Stimulated activated naive CD8-positive, alpha-beta T cell treated with anti-CD3 and anti-CD28 coated beads, Interleukin-15, Interleukin-2, amounts not matched to agents 100 U/mL and 50 U/mL, for 24 hours (primary cell): ENCODE measurements around the gene SMPDL3A.
A peak's percentile ranks its signal among the peaks of the same experiment; 100 is the strongest.

ENCODE experiments used
- ATAC-seq: fragments of 150-1000 bp; cut with Tn5 transposase; one replicate; pipeline ENCODE4 v1.10.0; 2021
- DNase-seq: peaks from one replicate; pipeline ENCODE4 v3.0.0; 2021

Gene SMPDL3A

GRCh38 chr6:122778302-122778701 lies 10.8 kb upstream of the SMPDL3A start:
- ATAC-seq: no peak
- DNase-seq: no peak

DNA sequence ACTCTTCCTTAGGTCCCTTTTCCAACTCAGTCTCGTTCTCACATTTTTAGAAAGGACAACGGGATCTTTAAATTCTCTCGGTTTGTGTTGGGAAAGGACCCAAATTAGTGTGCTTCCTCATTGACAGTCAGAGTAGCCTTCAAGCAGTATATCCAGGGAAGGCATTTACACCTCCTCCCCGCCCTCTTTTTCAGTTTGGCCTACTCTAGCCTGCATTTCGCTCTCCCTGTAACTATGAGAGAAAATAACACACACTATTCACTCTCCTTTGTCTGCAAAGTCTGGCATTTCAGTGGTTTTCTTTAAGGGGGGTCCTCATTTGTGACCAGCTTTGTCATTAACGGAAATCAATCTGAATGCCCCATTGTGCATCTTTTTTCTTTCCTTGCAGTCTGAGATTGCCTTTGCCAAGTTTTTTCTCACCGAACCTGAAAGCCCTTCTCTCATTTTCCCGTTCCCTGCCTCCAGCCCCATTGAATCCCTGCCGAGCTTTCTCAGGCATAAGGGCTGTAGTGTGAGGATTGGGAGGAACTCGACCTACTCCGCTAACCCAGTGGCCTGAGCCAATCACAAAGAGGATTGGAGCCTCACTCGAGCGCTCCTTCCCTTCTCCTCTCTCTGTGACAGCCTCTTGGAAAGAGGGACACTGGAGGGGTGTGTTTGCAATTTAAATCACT lies 9.9 kb upstream of the SMPDL3A start:
- DNase-seq (no peak), ATAC-seq (no peak)

GRCh38 chr6:122779667-122780066 lies 9.4 kb upstream of the SMPDL3A start, which contains the start of gene FABP7:
Gene FABP7, plus strand, starts transcription at chr6:122779716. Its CDS starts 79 bp downstream, at chr6:122779795.
- ATAC-seq (no peak), DNase-seq (no peak)

GRCh38 chr6:122780114-122780513 lies 8.9 kb upstream of the SMPDL3A start:
- ATAC-seq (no peak), DNase-seq (no peak)

GRCh38 chr6:122781716-122782115 lies 7.3 kb upstream of the SMPDL3A start:
- DNase-seq: no peak
- no peak for ATAC-seq

GRCh38 chr6:122783401-122783800 lies 5.7 kb upstream of the SMPDL3A start:
- ATAC-seq (no peak), DNase-seq (no peak)

DNA sequence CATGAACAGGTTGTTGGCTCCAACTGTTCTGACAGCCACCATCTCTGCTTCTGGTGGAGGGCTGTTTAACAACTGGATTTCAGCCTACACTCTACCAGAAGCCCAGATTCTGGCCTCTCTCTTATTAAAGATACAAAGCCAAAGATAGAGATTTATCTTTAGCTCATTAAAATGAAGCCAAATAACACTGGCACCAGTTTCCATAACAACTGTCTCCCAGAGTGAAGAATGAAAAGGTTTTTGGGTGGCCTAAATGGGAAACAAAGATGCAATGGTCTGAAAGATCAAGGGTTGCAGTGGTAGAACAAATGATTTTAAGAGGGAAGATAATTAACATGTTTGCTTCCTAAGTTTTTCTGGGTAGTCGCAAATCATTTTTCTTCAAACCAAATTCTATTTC lies 3.2 kb upstream of the SMPDL3A start:
- DNase-seq (no peak), ATAC-seq (no peak)

- ATAC-seq: no peak
- no peak for DNase-seq
Measured at GRCh38 chr6:122787721-122788120, 1.3 kb upstream of the SMPDL3A start.

GRCh38 chr6:122788208-122788607 lies 850 bp upstream of the SMPDL3A start:
- ATAC-seq (no peak), DNase-seq (no peak)

DNA sequence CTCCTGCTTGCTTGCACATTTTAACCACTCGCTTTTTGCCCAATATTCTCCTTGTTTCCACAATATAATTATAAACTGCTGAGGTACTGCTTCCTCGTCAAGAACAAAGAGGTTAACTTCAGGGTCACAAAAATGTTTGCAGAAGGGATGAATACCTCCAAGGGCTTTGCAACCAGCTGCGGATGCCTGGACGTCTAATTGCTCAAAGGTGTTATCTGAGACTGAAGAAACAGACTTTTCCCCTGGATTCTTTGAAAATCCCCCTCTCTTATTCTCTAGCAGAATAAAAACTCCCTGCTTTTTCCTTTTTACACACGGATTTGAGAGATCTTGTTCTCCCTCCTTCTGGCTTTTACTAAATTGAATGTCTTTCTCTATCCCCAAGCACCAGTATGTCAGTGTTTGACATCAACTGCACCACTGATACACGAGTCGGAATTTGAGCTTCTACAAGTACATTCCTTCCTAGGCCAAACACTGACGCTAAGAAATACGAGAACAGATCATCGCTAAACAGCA lies 336 bp upstream of the SMPDL3A start:
- no peak for DNase-seq
- no peak for ATAC-seq

GRCh38 chr6:122790028-122790422 lies 967 bp downstream of the SMPDL3A start:
- no peak for ATAC-seq

DNA sequence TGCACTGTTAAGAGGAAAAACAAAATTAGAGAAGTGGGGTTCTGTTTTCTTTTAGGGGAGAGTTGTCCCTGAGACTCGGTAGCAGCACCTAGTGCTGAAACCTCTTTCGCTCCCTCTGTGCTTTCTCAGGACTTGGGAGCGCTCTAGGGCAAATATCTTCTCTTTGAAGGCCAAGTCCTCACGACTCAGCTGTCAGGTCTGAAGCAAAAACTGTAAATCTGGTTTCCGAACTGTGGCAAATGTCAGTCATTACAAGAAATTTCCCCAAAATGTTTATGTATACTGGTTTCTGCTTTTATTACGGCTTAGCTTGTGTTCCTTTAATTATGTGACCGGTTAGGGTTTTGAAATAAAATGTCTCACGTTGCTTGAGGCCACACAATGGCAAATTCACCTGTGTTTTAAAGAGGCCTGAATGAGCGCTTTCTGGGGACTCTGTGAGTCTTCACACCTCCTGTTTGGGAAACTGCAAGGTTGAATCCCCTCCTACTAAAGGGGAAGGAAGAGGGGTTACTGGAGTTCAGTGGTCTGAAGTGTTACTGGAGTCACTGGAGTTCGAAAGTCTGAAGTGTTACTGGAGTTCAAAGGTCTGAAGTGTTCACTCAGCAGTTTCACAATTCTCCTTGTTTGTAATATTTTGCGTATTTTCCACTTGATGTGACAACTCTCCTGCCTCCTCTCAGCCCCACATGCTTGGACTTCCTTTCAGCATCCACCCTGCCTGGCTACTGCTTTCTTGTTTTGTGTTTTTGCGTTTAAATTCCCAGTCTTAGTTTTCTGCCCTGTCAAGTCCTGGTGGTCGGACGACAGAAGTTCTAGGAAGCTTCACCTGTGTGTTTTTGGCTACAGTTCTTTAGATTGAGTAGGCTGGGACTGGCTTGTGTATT lies 1.6 kb downstream of the SMPDL3A start:
- no peak for DNase-seq
- no peak for ATAC-seq

More at GRCh38 chr6:122790028-122790422, 967 bp downstream of the SMPDL3A start:
- no peak for DNase-seq

DNA sequence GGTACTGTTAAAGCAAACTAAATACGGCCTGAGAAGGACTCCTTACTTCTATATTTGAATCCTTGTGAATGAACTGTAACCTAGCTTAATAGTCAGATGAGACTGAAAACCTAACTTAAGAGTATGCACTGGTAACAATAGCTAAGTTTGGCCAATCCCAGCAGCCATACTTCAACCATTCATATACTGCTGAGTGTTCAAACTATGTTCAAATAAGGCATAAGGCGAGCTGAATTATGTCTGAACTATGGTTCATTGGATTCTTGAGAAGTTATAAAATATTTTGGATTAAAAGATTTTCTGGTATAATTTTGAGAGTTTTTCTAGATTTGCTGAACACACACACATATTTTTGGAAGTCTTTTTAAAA lies 2.2 kb downstream of the SMPDL3A start:
- ATAC-seq: no peak
- DNase-seq: no peak

- ATAC-seq (no peak), DNase-seq (no peak)
Measured at GRCh38 chr6:122792766-122793165, 3.7 kb downstream of the SMPDL3A start.

DNA sequence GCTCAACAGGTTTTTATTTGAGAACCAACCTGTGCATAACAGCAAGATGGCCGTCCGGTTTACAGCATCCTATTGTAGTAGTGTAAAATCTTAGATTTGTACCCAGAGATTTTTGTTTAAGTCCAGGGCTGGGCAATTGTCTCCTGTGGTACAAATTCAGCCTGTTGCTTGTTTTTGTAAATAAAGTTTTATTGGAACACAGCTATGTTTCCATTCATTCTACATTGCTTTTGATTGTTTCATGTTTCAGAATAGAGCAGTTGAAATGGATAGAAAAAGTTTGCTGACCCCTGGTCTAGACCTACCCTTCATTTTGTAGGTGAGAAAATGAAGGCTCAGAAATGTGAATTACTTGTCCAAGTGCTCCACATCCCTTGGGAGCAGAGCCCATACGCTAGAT lies 8.5 kb downstream of the SMPDL3A start:
- ATAC-seq (no peak), DNase-seq (no peak)

DNA sequence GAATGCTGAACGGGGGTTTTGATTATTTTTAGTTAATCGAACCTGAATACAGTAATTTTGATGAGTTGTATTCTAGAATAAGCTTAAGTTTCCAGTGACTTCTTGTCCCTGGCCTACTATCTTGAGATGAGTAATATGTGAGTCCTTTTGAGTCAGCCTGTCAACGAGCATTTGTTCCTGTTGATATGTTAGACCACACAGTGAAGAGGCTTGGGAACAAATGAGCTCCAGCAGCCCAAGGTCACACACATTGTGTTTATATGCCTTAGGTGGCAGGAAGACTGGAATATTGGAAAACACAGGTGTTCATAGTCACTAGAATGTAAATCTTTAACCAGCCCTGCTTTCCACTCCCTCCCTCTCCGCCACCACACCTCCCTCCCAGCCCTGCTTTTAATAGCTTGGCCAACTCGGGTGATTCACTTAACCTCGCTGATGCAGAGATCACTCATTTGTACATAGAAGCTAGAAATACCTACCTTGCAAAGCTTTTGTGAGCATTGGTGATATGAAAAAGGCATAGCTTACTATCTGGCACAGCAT lies 9.1 kb downstream of the SMPDL3A start:
- peak; percentile 83 for ATAC-seq
- DNase-seq: no peak

DNA sequence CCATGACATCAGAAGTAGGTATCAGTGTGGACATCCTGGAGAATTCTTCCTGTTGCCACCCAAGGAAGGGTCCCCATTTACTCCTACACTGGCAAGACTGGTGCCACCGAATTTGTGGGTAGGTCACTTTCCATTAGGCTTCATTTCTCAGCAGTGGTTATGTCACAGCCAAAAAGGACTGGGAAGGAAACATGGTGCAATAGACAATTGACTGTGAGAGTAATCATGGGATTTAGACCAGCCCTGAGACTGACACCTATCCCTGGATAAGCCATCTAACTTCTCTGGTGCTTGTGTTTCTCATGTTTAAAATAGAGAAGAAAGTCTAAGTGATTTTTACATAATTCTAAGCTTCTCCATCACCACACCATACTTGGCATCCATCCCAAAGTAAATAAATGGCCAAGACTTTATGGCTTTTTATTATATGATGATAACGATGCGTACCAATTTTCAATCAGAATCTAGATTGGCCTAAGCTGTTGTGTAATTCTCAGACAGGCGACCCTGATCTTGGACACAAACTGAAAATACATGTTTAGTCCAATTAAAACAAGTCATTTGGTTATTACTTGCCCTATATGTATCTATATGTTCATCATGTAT lies 10.2 kb downstream of the SMPDL3A start:
- DNase-seq: no peak

DNA sequence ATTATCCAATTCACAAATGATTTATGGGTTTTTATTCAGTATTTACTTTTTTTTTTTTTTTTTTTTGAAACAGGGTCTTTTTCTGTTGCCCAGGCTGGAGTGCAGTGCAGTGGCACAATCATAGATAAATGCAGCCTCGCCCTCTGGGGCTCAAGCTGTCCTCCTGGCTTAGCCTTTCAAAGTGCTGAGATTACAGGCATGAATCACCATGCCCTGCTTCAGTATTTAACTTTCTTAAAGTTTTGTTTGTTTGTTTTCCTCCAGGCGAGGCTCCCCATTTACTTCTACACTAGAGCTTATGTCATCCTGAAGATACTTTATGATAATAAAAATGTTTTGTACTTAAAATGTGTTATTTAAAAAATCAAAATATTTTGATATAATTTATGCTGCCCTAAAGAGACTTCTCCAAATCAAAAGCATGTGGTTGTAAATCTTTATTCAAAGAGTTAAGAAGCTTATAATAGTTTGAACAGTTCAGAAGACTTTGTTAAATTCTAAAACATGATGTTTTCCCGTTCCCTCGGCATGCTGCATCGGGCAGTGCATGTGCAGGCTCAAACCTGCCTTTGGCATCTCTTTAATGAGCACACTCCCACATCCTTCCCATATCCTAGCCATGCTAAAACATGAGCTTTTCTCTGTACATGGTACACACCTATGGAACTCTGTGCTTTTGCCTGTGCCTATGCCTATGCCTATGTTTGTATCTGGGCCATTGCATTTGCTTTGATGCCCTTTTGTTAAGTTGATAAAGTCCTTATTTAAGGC lies 11.0 kb downstream of the SMPDL3A start:
- ATAC-seq (no peak), DNase-seq (no peak)

More for the DNA sequence above, 10.2 kb downstream of the SMPDL3A start:
- ATAC-seq: no peak

GRCh38 chr6:122800906-122801305 lies 11.8 kb downstream of the SMPDL3A start:
- DNase-seq: no peak
- no peak for ATAC-seq

- ATAC-seq: no peak
- no peak for DNase-seq
Measured at GRCh38 chr6:122801397-122801796, 12.3 kb downstream of the SMPDL3A start.

DNA sequence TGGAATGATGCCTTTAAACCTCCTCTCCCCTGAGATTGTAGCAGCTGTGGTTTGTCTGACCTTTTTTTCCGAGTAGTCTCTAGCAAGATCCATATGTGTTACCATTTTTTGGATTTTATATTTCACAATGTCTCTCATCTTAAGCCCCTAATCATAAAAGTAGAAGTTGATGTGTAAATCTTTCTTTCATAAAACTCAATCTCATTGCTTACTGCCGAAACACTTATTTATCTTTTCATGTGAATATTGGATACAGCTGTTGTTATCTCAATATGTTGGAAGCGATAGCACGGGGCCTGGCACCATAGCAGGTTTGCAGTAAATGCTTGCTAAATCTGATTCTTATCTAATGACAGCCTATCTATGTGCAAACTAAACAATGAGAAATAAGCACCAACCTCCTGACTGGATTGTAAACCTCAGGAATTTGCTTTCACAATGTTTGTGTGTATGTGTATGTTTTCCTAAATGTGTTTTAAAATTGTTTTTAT lies 14.2 kb downstream of the SMPDL3A start:
- ATAC-seq (no peak), DNase-seq (no peak)
